Measurements from ENCODE around the gene SLC46A1. TPM values are rescaled to one million over a fixed set of nuclear protein-coding genes. Genes with fewer than 3 reads are reported as not detected.

The SLC46A1 gene
- total and polyA plus RNA-seq, 2 of the 8 experiments (the other 6 are each of a cell fraction or from before 2014, with no cell fraction given), result 5.3 to 8.7 TPM

DNA sequence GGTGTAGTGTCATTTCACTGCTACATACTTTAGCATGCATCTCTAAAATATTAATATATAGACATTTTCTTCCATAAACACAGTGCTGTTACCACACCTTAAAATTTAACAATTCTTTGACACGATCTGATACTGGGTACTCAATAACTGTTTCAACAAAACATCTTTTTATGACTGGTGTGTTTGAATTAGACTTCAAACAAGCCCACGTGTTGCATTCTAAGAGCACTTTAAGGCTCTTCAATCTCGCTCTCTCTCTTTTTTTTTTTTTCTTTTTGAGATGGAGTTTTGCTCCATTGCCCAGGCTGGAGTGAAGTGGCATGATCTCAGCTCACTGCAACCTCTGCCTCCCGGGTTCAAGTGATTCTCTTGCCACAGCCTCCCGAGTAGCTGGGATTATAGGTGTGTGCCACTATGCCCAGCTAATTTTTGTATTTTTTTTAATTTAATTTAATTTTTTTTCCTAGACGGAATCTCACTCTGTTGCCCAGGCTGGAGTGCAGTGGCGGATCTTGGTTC is 15.8 kb upstream of the SLC46A1 start:
- Histone ChIP-seq H4K5ac (ENCODE audit: insufficient read length, low read depth, low read length) (no peak overlapping the region), H3K4me3 (ENCODE audit: extremely low read depth in 1 of 4, insufficient read depth in 2 of 4, low read depth in 3 of 4, low read length in 4 of 4) (no peak overlapping the region), H2BK5ac (ENCODE audit: low read depth, low read length) (no peak overlapping the region), H3K56ac (replicated peaks; ENCODE audit: insufficient read length, low read depth, low read length) (no peak overlapping the region), H3K23ac (ENCODE audit: insufficient read length) (no peak overlapping the region), H3K23me2 (ENCODE audit: low read depth, low read length) (no peaks in the 10 kb centered on the region), H3K79me1 (ENCODE audit: low read depth, low read length) (no peaks in the 10 kb centered on the region), H2BK15ac (ENCODE audit: low read length) (no peak overlapping the region), H3K4me2 (ENCODE audit: insufficient read depth in 1 of 2, low read depth in 2 of 2, low read length in 2 of 2) (no peak overlapping the region), H2BK120ac (replicated peaks; ENCODE audit: low read depth, low read length) (no peak overlapping the region), H3K4me1 (replicated peaks in 1 of 4; ENCODE audit: control insufficient read depth in 3 of 4, insufficient read depth in 4 of 4, low read length in 3 of 4) (no peaks in the 10 kb centered on the region; a peak in 1 of 7 replicates), H4K8ac (ENCODE audit: extremely low read depth, insufficient read depth, low read length) (no peak overlapping the region), H3K18ac (ENCODE audit: extremely low read depth, low read length) (no peak overlapping the region), H3K36me3 (ENCODE audit: control insufficient read depth in 2 of 4, insufficient read depth in 4 of 4, low read length in 3 of 4) (no peaks in the 10 kb centered on the region), H2BK12ac (ENCODE audit: low read depth, low read length) (no peak overlapping the region), H4K20me1 (replicated peaks in 1 of 2; ENCODE audit: control insufficient read depth in 1 of 2, insufficient read depth in 2 of 2, low read length in 2 of 2) (no peaks in the 10 kb centered on the region), H3K79me2 (ENCODE audit: control insufficient read depth in 1 of 2, insufficient read depth in 2 of 2, low read length in 2 of 2) (no peaks in the 10 kb centered on the region), H2BK20ac (ENCODE audit: low read length) (no peak overlapping the region), H4K91ac (replicated peaks; ENCODE audit: insufficient read length, low read length) (no peak overlapping the region), H3K14ac (ENCODE audit: insufficient read length) (no peak overlapping the region), H3K4ac (replicated peaks; ENCODE audit: insufficient read length, low read depth, low read length) (no peak overlapping the region), H3K9ac (replicated peaks in 1 of 4; ENCODE audit: extremely low read depth in 1 of 4, low read depth in 3 of 4, low read length in 3 of 4) (no peak overlapping the region), H2AFZ (ENCODE audit: low read length) (no peak overlapping the region), H2AK5ac (ENCODE audit: low read depth, low read length) (no peak overlapping the region), H3K27ac (ENCODE audit: low read depth, low read length) (no peak overlapping the region), H3K9me3 (ENCODE audit: insufficient read depth in 2 of 2, low read depth in 1 of 2, low read length in 1 of 2) (no peaks in the 10 kb centered on the region), H3K27me3 (replicated peaks in 1 of 4; ENCODE audit: control insufficient read depth in 3 of 4, extremely low read depth in 1 of 4, insufficient read depth in 3 of 4, low read length in 3 of 4) (peaks cover 0 to 8% (median 4%) of the 10 kb centered on the region in 4 experiments; a peak in 3 of 7 replicates)
- POLR2A ChIA-PET (ENCODE audit: partially characterized antibody), result interaction anchor here (0.6 kb wide), 1 partner anchor 215 kb away, joined by 3 read pairs; no protein-coding TSS in a partner anchor
- 81% methylated on average over 7 of the region's 7 CpGs; no CpG with 5 or more reads in 1 of the 2 experiments for WGBS, 2 experiments (ENCODE audit: extremely low coverage in 1 of 2, insufficient coverage in 1 of 2, insufficient read length in 1 of 2, insufficient replicate concordance in 2 of 2, low coverage in 1 of 2, low lambda C conversion rate in 2 of 2, missing lambda C conversion rate in 1 of 2)
- DNase-seq (ENCODE audit: low read depth in 1 of 2, low spot score in 2 of 2), result no peak
- TF ChIP-seq JUND (IDR thresholded peaks at IDR 0.05; ENCODE audit: low read length) (no peak), SIX5 (IDR thresholded peaks at IDR 0.05; ENCODE audit: low read depth, low read length) (no peak), CREB1 (IDR thresholded peaks at IDR 0.05) (no peak), ASH2L (IDR thresholded peaks at IDR 0.05; ENCODE audit: low read length) (no peak), NANOG (IDR thresholded peaks at IDR 0.05; ENCODE audit: insufficient read depth, low read depth, low read length, poor library complexity, severe bottlenecking) (no peak), SAP30 (IDR thresholded peaks at IDR 0.05; ENCODE audit: insufficient read depth, insufficient replicate concordance, low read length) (no peak), KDM4A (IDR thresholded peaks at IDR 0.05; ENCODE audit: low read depth, low read length, severe bottlenecking) (no peak)
- TF ChIP-seq, protein P1, sequence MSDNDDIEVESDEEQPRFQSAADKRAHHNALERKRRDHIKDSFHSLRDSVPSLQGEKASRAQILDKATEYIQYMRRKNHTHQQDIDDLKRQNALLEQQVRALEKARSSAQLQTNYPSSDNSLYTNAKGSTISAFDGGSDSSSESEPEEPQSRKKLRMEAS (IDR thresholded peaks at IDR 0.05), result no peak
- TF ChIP-seq, protein P2, sequence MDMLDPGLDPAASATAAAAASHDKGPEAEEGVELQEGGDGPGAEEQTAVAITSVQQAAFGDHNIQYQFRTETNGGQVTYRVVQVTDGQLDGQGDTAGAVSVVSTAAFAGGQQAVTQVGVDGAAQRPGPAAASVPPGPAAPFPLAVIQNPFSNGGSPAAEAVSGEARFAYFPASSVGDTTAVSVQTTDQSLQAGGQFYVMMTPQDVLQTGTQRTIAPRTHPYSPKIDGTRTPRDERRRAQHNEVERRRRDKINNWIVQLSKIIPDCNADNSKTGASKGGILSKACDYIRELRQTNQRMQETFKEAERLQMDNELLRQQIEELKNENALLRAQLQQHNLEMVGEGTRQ (IDR thresholded peaks at IDR 0.05; ENCODE audit: low read length), result no peak
- CTCF ChIA-PET (ENCODE audit: partially characterized antibody), result interaction anchor here (0.7 to 2.2 kb wide), 2 partner anchors 17 to 137 kb away, joined by 3 to 7 read pairs; no protein-coding TSS in a partner anchor
- FAIRE-seq, result no peak
